ENCODE data around the gene TNFRSF8. TPM values are rescaled to one million over a fixed set of nuclear protein-coding genes. Genes with fewer than 3 reads are reported as not detected.
"Not testable (repeated sequence)": the region's sequence is repeated elsewhere in the genome, so short reads cannot be mapped to it uniquely, and the experiment has no call there.

The TNFRSF8 gene
- total RNA-seq, 2 donors from 2014 or later, result 3.0 to 6.0 TPM

DNA sequence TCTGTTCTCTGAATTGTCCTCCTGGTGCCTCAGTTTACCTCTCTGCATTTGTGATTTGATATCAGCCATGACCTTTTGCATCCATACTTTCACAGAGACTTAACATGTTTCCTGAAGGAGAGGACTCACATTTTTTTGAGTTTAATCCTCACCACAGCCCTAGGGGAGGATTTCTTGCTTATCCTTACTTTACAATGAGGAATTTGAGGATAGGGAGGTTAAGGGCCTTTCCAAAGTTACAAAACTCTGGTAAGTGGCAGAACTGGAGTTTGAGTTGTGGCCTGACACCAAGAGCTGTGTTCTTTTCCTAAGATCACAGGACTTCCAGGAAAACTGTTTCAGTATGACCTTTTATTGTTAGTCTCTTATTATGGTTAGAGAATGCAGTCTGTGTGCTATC, 34.2 kb downstream of the TNFRSF8 start:
- no peak for DNase-seq (ENCODE audit: low spot score)
- no peaks in the 10 kb centered on the region for H3K36me3 ChIP-seq
- no peak overlapping the region for H3K27ac ChIP-seq
- no peaks in the 10 kb centered on the region for H3K4me1 ChIP-seq
- no peak overlapping the region for H3K4me3 ChIP-seq
- TF ChIP-seq, protein P1, sequence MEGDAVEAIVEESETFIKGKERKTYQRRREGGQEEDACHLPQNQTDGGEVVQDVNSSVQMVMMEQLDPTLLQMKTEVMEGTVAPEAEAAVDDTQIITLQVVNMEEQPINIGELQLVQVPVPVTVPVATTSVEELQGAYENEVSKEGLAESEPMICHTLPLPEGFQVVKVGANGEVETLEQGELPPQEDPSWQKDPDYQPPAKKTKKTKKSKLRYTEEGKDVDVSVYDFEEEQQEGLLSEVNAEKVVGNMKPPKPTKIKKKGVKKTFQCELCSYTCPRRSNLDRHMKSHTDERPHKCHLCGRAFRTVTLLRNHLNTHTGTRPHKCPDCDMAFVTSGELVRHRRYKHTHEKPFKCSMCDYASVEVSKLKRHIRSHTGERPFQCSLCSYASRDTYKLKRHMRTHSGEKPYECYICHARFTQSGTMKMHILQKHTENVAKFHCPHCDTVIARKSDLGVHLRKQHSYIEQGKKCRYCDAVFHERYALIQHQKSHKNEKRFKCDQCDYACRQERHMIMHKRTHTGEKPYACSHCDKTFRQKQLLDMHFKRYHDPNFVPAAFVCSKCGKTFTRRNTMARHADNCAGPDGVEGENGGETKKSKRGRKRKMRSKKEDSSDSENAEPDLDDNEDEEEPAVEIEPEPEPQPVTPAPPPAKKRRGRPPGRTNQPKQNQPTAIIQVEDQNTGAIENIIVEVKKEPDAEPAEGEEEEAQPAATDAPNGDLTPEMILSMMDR (IDR thresholded peaks at IDR 0.05), result no peak
- no peaks in the 10 kb centered on the region for H3K27me3 ChIP-seq
- peaks cover 0 to 13% of the 10 kb centered on the region in 2 donors for H3K9me3 ChIP-seq

DNA sequence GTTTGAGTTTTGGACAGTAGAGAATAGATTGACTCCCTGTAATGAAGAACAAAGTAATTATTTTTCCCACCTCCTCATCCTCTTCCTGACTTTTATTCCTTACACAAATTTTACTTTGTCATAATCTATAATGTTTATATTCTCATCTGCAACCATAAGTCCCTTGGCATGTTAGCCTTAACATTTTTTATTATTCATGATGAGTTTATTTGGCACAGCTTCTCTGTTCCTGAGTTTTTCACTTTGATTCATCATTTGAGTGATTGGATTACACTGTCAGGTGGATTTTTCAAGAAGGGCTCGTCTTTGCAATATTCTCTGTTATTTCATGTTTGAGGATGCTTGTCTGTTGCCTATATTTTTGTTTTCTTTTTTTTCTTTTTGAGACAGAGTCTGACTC, 35.7 kb downstream of the TNFRSF8 start:
- H3K4me1 ChIP-seq, result no peaks in the 10 kb centered on the region
- no peak overlapping the region for H3K4me3 ChIP-seq
- TF ChIP-seq, protein P1 (IDR thresholded peaks at IDR 0.05), result no peak
- no peaks in the 10 kb centered on the region for H3K27me3 ChIP-seq
- DNase-seq (ENCODE audit: low spot score), result no peak
- H3K36me3 ChIP-seq, result no peaks in the 10 kb centered on the region
- H3K9me3 ChIP-seq, result peaks cover 0 to 13% of the 10 kb centered on the region in 2 donors
- H3K27ac ChIP-seq, result no peak overlapping the region

DNA sequence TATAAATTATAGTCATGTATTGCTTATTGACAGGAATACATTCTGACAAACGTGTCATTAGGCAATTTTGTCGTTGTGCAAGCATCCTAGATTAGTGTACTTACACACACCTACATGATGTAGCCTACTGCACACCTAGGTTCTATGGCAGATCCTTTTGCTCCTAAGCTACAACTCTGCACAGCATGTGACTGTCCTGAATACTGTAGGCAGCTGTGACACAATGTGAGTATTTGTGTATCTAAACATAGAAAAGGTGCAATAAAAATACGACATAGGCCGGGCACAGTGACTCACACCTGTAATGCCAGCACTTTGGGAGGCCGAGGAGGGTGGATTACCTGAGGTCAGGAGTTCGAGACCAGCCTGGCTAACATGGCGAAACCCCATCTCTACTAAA, 36.5 kb downstream of the TNFRSF8 start:
- Histone ChIP-seq H3K4me3 (no peak overlapping the region), H3K36me3 (no peaks in the 10 kb centered on the region), H3K4me1 (no peaks in the 10 kb centered on the region), H3K27ac (no peak overlapping the region), H3K27me3 (no peaks in the 10 kb centered on the region), H3K9me3 (peaks cover 0 to 13% of the 10 kb centered on the region in 2 donors)
- no peak for DNase-seq (ENCODE audit: low spot score)
- TF ChIP-seq, protein P1 (IDR thresholded peaks at IDR 0.05), result no peak

DNA sequence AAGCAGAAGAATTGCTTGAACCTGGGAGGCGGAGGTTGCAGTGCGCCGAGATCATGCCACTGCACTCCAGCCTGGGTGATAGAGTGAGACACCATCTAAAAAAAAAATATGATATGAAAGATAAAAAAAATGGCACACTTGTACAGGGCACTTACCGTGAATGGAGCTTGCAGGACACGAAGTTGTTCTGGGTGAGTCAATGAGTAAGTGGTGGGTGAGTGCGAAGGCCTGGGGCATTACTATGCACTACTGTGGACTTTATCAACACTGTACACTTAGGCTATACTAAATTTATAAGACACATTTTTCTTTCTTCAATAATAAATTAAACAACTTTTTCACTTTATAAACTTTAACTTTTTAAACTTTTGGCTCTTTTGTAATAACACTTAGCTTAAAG, 37.0 kb downstream of the TNFRSF8 start:
- TF ChIP-seq, protein P1 (IDR thresholded peaks at IDR 0.05), result no peak
- no peak for DNase-seq (ENCODE audit: low spot score)

DNA sequence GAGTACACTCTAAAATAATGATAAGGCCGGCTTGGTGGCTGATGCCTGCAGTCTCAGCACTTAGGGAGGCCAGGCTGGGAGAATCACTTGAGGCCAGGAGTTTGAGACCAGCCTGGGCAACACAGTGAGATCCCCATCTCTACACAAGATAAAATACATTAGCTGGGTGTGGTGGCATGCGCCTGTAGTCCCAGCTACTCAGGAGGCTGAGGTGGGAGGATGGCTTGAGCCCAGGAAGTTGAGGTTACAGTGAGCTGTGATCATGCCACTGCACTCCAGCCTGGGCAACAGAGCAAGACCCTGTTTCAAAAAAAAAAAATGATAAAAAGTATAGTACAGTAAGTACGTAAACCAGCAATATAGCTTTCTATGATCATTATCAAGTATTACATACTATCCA, 38.0 kb downstream of the TNFRSF8 start:
- DNase-seq (ENCODE audit: low spot score); H3K27me3 ChIP-seq; H3K36me3 ChIP-seq; H3K4me1 ChIP-seq; H3K27ac ChIP-seq; H3K4me3 ChIP-seq: not testable (repeated sequence)
- H3K9me3 ChIP-seq, result peaks cover 0 to 13% of the 10 kb centered on the region in 2 donors

More for the DNA sequence above, 37.0 kb downstream of the TNFRSF8 start:
- H3K27me3 ChIP-seq, result no peaks in the 10 kb centered on the region
- no peaks in the 10 kb centered on the region for H3K4me1 ChIP-seq
- H3K27ac ChIP-seq, result no peak overlapping the region
- peaks cover 0 to 13% of the 10 kb centered on the region in 2 donors for H3K9me3 ChIP-seq
- H3K4me3 ChIP-seq, result no peak overlapping the region
- no peaks in the 10 kb centered on the region for H3K36me3 ChIP-seq

DNA sequence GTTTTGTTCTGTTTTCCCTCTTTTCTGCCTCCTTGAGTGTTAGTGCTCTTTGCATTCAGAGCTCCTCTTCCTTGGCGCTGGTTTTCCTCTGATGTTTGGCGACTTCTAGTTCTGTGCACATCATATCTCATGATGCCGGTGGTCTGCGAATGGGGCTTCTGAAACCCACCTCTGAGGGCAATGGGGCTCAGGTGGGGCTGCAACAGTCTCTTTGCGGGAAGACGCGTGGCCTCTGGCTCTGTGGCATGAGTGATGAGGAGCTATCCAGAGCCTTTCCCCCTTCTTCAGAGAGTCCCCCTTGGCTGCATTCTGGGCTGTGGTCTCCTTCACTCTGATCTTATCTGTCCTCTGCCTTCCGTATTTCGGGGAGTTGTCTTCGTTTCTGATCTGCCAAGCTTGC, 39.0 kb downstream of the TNFRSF8 start:
- Histone ChIP-seq H3K27me3 (no peaks in the 10 kb centered on the region), H3K9me3 (peaks cover 0 to 13% of the 10 kb centered on the region in 2 donors), H3K4me1 (no peaks in the 10 kb centered on the region), H3K4me3 (no peak overlapping the region), H3K36me3 (no peaks in the 10 kb centered on the region), H3K27ac (no peak overlapping the region)
- no peak for DNase-seq (ENCODE audit: low spot score)
- TF ChIP-seq, protein P1 (IDR thresholded peaks at IDR 0.05), result no peak
